Measurements from ENCODE around the gene ADRB1.

- TF ChIP-seq POLR2A (IDR thresholded peaks at IDR 0.05): no peak
- TF ChIP-seq CTCF (IDR thresholded peaks at IDR 0.05): no peak
Observed at GRCh38 chr10:114077815-114078219, 34.2 kb downstream of the ADRB1 start.

Data from breast epithelium (tissue), 3 donors.